A673 (cell line): ENCODE data around the gene CYP19A1. TPM values are rescaled to one million over a fixed set of nuclear protein-coding genes. Genes with fewer than 3 reads are reported as not detected.
A peak's percentile ranks its signal among the peaks of the same experiment; 100 is the strongest.

Experiments
- BruUV-seq: library from RNA; stranded (reverse); fragments of 400-500 nt; replicated peaks from 2 replicates; lab custom pipeline; 2021; lab: Mats Ljungman, UMichigan
- CTCF ChIA-PET: fragments of 300-600 bp; sonication (Branson Sonifier 250); formaldehyde crosslinking; loops from one replicate; lab custom pipeline; 2022; ENCODE audit warnings: antibody characterized with exemption; lab: Charles Lee
- POLR2A ChIA-PET: fragments of 300-600 bp; sonication (Branson Sonifier 250); formaldehyde crosslinking; loops from one replicate; lab custom pipeline; 2022; ENCODE audit warnings: antibody characterized with exemption; ENCODE audit not compliant: low non-redundant PET; lab: Charles Lee
- DNase-seq: peaks from one replicate; pipeline ENCODE4 v3.0.0-alpha.2; 2015; ENCODE audit warnings: low spot score
- H3K27ac ChIP-seq: fragments of 200-600 bp; sonication (generic); 2 replicates; pipeline ENCODE4 v1.5.1; 2016; ENCODE audit warnings: mixed run types, low read depth, mild to moderate bottlenecking, mixed read lengths, antibody characterized with exemption, low read length; ENCODE audit not compliant: poor library complexity, severe bottlenecking
- H3K27me3 ChIP-seq: fragments of 200-600 bp; sonication (generic); replicated peaks from 2 replicates; pipeline ENCODE4 v1.6.1; 2017; ENCODE audit warnings: mixed run types, low read depth, mild to moderate bottlenecking, mixed read lengths, antibody characterized with exemption, low read length; ENCODE audit not compliant: insufficient read depth, poor library complexity
- H3K36me3 ChIP-seq: fragments of 200-600 bp; sonication (generic); 2 replicates; pipeline ENCODE4 v1.6.1; 2016; ENCODE audit warnings: mixed run types, mild to moderate bottlenecking, mixed read lengths, antibody characterized with exemption, low read length; ENCODE audit not compliant: insufficient read depth, poor library complexity, severe bottlenecking
- H3K4me1 ChIP-seq: fragments of 200-600 bp; sonication (generic); 2 replicates; pipeline ENCODE4 v1.6.1; 2017; ENCODE audit warnings: mixed run types, mild to moderate bottlenecking, mixed read lengths, antibody characterized with exemption, low read length; ENCODE audit not compliant: insufficient read depth, poor library complexity, severe bottlenecking
- H3K4me3 ChIP-seq: fragments of 200-600 bp; sonication (generic); 2 replicates; pipeline ENCODE4 v1.5.1; 2016; ENCODE audit warnings: low read depth, mixed run types, mild to moderate bottlenecking, mixed read lengths, low read length; ENCODE audit not compliant: poor library complexity, severe bottlenecking
- H3K9me3 ChIP-seq: fragments of 200-600 bp; sonication (generic); 2 replicates; pipeline ENCODE4 v1.6.1; 2016; ENCODE audit warnings: mixed run types, low read depth, mild to moderate bottlenecking, mixed read lengths, antibody characterized with exemption, low read length; ENCODE audit not compliant: poor library complexity, severe bottlenecking
- EZH2 ChIP-seq: fragments of 200-600 bp; sonication (generic); IDR thresholded peaks from 2 replicates; pipeline ENCODE4 v1.6.1; 2017; ENCODE audit warnings: borderline replicate concordance, low read depth, mild to moderate bottlenecking, mixed read lengths, antibody characterized with exemption, low read length; ENCODE audit not compliant: poor library complexity, severe bottlenecking
- intact Hi-C: fragments of 100-400 bp; cut with micrococcal nuclease; formaldehyde crosslinking; loops from one replicate; pipeline ENCODE4 v1.10.0; 2022; ENCODE audit not compliant: unreplicated experiment
- total RNA-seq: library from RNA; stranded (reverse); gene quantifications from 2 replicates; pipeline ENCODE4 v1.2.3, GENCODE V29; 2021
- TF ChIP-seq, protein P1 (sequence below): fragments of 300-800, 200-600 bp; sonication (generic); conservative IDR thresholded peaks from 2 replicates; pipeline ENCODE4 v1.5.1; 2017; ENCODE audit warnings: low read depth, mild to moderate bottlenecking, antibody characterized with exemption, low read length, moderate library complexity, mixed read lengths

Gene CYP19A1
- total RNA-seq, 1 experiment from 2014 or later: 0.80 TPM

DNA sequence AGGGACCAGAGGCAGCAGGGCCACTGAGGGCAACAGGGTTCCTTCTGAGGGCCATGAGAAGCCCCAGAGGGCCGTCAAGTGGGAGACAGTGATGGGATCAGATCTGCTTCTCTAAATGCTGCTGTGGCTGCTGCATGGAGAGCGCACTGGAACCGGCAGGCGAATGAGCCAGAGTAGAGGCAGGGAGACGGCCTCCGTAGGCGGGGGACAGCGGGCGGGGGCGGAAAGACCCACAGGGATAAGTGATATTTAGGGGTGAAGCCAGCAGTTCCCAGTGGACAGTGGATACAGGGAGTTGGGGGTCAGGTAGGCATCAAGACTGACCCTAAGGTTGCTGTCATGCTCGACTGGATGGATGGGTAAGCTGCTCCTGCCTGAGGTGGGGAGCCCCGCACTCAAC is 48.1 kb upstream of the CYP19A1 start:
- DNase-seq: no peak
- Histone ChIP-seq H3K36me3 (no peaks in the 10 kb centered on the region), H3K4me3 (no peak overlapping the region), H3K27ac (no peak overlapping the region), H3K4me1 (no peaks in the 10 kb centered on the region), H3K27me3 (no peaks in the 10 kb centered on the region), H3K9me3 (no peaks in the 10 kb centered on the region)
- no TSS peak for BruUV-seq
- CTCF ChIA-PET: no interaction called here
- intact Hi-C loops: no loop called here
- POLR2A ChIA-PET: no interaction called here
- TF ChIP-seq, protein P1, sequence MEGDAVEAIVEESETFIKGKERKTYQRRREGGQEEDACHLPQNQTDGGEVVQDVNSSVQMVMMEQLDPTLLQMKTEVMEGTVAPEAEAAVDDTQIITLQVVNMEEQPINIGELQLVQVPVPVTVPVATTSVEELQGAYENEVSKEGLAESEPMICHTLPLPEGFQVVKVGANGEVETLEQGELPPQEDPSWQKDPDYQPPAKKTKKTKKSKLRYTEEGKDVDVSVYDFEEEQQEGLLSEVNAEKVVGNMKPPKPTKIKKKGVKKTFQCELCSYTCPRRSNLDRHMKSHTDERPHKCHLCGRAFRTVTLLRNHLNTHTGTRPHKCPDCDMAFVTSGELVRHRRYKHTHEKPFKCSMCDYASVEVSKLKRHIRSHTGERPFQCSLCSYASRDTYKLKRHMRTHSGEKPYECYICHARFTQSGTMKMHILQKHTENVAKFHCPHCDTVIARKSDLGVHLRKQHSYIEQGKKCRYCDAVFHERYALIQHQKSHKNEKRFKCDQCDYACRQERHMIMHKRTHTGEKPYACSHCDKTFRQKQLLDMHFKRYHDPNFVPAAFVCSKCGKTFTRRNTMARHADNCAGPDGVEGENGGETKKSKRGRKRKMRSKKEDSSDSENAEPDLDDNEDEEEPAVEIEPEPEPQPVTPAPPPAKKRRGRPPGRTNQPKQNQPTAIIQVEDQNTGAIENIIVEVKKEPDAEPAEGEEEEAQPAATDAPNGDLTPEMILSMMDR: no peak
- no peak for TF ChIP-seq EZH2

DNA sequence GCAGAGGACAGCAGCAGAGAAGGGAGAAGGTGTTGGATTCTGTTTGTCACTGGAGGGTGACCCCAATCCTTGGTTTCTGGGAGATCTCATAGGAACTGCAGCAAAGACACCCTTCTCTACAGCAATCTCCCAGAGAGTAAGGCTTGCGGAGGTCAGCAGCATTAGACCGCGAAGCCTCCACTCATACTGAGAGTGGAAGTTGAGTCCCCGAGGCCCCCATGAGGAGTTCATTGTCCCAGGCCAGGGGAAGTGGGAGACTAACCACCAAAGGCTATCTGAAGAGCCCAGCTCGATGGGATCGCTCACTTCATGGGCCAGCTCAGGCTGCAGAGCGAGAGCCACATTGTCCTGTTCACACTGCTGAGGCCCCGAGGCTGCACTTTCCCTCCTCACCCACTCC is 47.6 kb upstream of the CYP19A1 start:
- Histone ChIP-seq H3K4me1 (no peaks in the 10 kb centered on the region), H3K36me3 (no peaks in the 10 kb centered on the region), H3K9me3 (no peaks in the 10 kb centered on the region), H3K4me3 (no peak overlapping the region), H3K27ac (no peak overlapping the region), H3K27me3 (no peaks in the 10 kb centered on the region)
- POLR2A ChIA-PET: no interaction called here
- TF ChIP-seq, protein P1: no peak
- TF ChIP-seq EZH2: no peak
- no peak for DNase-seq
- intact Hi-C loops: no loop called here
- CTCF ChIA-PET: no interaction called here
- no TSS peak for BruUV-seq

DNA sequence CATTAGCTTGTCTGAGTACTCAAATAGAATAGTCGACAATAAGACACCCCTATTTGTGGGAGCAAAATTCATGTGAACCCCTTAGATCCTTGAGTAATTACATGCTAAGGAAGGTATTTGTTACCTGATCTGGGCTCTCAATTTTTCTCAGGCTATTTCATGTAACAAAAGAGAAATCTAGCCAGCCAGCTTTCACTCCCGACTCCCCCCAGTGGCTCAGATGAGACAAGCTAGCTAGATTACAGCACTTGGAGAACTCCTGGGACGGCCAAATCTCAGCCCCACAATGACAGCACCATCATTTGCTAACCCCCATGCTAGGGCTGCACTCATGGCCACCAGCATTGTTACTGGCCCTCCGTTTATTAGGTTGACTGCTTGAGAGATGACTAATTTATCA is 44.4 kb upstream of the CYP19A1 start:
- POLR2A ChIA-PET: interaction anchor here (0.6 kb wide), 1 partner anchor 281 kb away, joined by 3 read pairs; no protein-coding TSS in a partner anchor
- H3K9me3 ChIP-seq: no peaks in the 10 kb centered on the region
- TF ChIP-seq EZH2: no peak
- TF ChIP-seq, protein P1: peak; percentile 64
- intact Hi-C loops: loop anchor here (5.0 kb wide), 1 partner anchor 155 kb away; no protein-coding TSS in a partner anchor
- H3K36me3 ChIP-seq: no peaks in the 10 kb centered on the region
- H3K27me3 ChIP-seq: no peaks in the 10 kb centered on the region
- peak; percentile 68 for DNase-seq
- CTCF ChIA-PET: interaction anchor here (0.6 to 1.1 kb wide), 5 partner anchors 13 to 1054 kb away, joined by 3 to 7 read pairs (median 3); no protein-coding TSS in a partner anchor
- H3K4me1 ChIP-seq: no peaks in the 10 kb centered on the region
- BruUV-seq: no TSS peak
- H3K27ac ChIP-seq: no peak overlapping the region
- H3K4me3 ChIP-seq: no peak overlapping the region
